Ishikawa (cell line): ENCODE results near the gene PCDHGA2.
A peak's percentile ranks its signal among the peaks of the same experiment; 100 is the strongest.

Source experiments
- CEBPB ChIP-seq: IDR thresholded peaks from 2 replicates; pipeline ENCODE4 v1.6.1; 2012
- CREB1 ChIP-seq: IDR thresholded peaks from 2 replicates; pipeline ENCODE4 v1.6.1; 2012; ENCODE audit warnings: low read depth
- EGR1 ChIP-seq: IDR thresholded peaks from 2 replicates; pipeline ENCODE4 v1.6.1; 2012
- FOXM1 ChIP-seq: IDR thresholded peaks from 2 replicates; pipeline ENCODE4 v1.6.1; 2012; ENCODE audit warnings: low read depth, borderline replicate concordance
- MAX ChIP-seq: IDR thresholded peaks from 2 replicates; pipeline ENCODE4 v1.6.1; 2012
- RAD21 ChIP-seq: IDR thresholded peaks from 2 replicates; pipeline ENCODE4 v1.6.1; 2012; ENCODE audit warnings: low read depth
- TAF1 ChIP-seq: IDR thresholded peaks from 2 replicates; pipeline ENCODE4 v1.6.1; 2012; ENCODE audit warnings: low read depth, mild to moderate bottlenecking
- ZBTB7A ChIP-seq: IDR thresholded peaks from 2 replicates; pipeline ENCODE4 v1.6.1; 2012; ENCODE audit warnings: low read depth
- TF ChIP-seq, protein P1 (sequence below): IDR thresholded peaks from 2 replicates; pipeline ENCODE4 v1.6.1; 2012; ENCODE audit warnings: low read depth, mild to moderate bottlenecking

The PCDHGA2 gene

DNA sequence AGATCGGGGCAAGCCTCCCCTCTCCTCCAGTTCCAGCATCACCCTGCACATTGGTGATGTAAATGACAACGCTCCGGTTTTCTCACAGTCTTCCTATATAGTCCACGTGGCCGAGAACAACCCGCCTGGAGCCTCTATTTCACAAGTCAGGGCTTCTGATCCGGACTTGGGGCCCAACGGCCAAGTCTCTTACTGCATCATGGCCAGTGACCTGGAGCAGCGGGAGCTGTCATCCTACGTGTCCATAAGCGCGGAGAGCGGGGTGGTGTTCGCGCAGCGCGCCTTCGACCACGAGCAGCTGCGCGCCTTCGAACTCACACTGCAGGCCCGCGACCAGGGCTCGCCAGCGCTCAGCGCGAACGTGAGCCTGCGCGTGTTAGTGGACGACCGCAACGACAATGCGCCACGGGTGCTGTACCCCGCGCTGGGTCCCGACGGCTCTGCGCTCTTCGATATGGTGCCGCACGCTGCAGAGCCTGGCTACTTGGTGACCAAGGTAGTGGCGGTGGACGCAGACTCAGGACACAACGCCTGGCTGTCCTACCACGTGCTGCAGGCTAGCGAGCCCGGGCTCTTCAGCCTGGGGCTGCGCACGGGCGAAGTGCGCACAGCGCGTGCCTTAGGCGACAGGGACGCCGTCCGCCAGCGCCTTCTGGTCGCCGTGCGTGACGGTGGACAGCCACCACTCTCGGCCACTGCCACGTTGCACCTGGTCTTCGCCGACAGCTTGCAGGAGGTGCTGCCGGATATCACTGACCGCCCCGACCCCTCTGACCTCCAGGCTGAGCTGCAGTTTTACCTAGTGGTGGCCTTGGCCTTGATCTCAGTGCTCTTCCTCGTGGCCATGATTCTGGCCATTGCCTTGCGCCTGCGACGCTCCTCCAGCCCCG, 50.8 kb downstream of the PCDHGA2 start:
- TF ChIP-seq TAF1, result no peak
- TF ChIP-seq FOXM1, result no peak
- no peak for TF ChIP-seq EGR1
- no peak for TF ChIP-seq CREB1
- TF ChIP-seq, protein P1, sequence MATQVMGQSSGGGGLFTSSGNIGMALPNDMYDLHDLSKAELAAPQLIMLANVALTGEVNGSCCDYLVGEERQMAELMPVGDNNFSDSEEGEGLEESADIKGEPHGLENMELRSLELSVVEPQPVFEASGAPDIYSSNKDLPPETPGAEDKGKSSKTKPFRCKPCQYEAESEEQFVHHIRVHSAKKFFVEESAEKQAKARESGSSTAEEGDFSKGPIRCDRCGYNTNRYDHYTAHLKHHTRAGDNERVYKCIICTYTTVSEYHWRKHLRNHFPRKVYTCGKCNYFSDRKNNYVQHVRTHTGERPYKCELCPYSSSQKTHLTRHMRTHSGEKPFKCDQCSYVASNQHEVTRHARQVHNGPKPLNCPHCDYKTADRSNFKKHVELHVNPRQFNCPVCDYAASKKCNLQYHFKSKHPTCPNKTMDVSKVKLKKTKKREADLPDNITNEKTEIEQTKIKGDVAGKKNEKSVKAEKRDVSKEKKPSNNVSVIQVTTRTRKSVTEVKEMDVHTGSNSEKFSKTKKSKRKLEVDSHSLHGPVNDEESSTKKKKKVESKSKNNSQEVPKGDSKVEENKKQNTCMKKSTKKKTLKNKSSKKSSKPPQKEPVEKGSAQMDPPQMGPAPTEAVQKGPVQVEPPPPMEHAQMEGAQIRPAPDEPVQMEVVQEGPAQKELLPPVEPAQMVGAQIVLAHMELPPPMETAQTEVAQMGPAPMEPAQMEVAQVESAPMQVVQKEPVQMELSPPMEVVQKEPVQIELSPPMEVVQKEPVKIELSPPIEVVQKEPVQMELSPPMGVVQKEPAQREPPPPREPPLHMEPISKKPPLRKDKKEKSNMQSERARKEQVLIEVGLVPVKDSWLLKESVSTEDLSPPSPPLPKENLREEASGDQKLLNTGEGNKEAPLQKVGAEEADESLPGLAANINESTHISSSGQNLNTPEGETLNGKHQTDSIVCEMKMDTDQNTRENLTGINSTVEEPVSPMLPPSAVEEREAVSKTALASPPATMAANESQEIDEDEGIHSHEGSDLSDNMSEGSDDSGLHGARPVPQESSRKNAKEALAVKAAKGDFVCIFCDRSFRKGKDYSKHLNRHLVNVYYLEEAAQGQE, result no peak
- no peak for TF ChIP-seq RAD21
- TF ChIP-seq ZBTB7A, result no peak

GRCh38 chr5:141392429-141393198, 54.1 kb downstream of the PCDHGA2 start, which contains the start of gene PCDHGA8:
Gene PCDHGA8, plus strand, starts transcription at chr5:141392633. Its CDS starts 181 bp downstream, at chr5:141392814.
- TF ChIP-seq MAX, result 0 out of 2 replicates have a peak, but pooled peaks have one; percentile 24
- no peak for TF ChIP-seq CEBPB
- TF ChIP-seq RAD21, result peak; percentile 21; the same call in 1 of the 2 replicates
